Activated T-cell treated with anti-CD3 and anti-CD28 coated beads for 1 hour (primary cell): ENCODE data around the gene ABCA9.
"Not testable (repeated sequence)": the region's sequence is repeated elsewhere in the genome, so short reads cannot be mapped to it uniquely, and the experiment has no call there.

Experiments
- DNase-seq: peaks from one replicate; pipeline ENCODE4 v3.0.0-alpha.2; 2020; ENCODE audit warnings: low read depth

The ABCA9 gene

DNA sequence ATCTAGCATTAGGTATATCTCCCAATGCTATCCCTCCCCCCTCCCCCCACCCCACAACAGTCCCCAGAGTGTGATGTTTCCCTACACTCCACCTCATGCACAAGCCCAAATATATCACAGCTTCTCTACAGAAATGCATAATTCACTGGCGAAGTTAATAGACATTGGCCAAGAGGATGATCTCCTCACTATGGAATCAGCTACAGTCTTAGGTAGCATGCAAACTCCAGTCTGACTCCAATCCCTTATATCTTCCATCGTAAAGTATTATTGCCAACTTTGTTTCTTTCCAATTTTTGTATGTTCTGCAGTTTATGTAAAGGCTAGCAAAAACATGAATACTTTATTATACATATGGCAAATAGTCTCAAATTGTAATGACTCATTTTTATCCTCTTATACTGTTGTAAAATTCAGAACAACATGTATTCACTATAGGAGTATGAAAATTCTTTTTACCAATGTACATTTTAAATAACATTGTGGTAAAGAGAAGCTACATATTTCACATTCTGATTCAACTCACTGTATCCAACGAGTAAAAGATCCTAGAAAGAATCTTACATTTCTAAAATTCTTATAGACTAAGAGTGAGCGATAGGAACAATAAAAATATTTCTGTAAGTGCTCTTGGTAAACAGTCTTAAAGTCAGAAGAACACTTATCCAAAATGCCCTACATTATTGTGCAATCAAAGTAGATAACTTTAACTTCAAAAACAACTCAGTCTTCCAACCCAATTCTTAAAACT lies 106.4 kb downstream of the ABCA9 start:
- DNase-seq, result no peak

DNA sequence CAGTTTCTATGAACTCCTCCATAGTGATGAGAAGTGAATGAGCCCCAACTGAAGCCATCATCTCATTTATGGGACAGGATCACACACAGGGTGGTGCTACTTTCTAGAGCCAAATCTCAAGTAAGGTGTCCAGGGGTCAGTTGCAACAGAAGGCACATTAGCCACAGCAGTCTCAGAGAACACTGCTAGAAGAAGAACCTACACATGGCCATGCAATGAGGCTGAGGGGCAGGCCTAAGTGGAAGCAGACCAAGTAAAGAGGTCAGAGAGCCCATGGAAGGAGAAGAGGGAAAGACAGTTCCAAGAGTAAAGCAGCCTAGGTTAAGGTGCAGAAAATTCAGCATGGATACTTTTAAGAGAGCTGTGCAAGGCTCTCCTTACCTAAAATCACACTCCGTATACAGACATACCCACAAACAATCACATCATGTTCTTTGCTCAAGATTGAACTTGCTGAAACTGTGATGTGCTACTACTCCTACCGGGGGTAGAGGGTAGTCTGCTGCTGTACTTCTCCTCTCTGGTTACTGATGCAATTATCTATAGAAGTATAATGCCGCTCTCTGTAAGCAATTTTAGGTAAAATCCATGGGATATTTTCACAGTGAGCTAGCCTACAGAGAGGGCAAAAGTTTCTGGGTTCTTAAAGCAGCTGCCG lies 107.3 kb downstream of the ABCA9 start:
- no peak for DNase-seq

DNA sequence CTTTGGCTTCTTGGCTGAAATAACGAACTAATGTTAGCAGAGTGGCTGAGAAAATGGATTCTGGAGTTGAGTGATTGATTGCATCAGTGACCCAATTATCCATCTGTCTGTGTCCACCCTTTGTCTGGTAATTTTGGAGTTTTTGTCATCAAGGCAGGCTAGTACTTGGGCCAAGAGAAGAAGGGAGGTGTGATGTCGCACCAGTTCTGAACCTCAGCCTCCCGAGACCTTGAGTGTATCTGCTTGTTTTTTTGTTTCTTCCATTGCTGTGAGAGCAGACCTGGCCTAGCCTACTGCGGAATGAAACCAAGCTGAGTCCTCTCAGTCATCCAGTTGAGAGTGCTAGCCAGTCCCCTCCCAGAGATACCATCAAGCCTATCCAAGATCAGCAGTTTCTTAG lies 110.0 kb downstream of the ABCA9 start:
- no peak for DNase-seq

DNA sequence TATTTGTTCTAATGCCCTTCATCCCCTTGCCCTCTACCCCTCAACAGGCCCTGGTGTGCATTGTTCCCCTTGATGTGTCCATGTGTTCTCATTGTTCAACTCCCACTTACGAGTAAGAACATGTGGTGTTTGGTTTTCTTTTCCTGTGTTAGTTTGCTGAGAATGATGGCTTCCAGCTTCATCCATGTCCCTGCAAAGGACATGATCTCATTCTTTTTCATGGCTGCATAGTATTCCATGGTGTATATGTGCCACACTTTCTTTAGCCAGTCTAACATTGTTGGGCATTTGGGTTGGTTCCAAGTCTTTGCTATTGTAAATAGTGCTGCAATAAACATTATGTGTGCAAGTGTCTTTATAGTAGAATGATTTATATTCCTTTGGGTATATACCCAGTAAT lies 112.9 kb downstream of the ABCA9 start:
- DNase-seq, result not testable (repeated sequence)

DNA sequence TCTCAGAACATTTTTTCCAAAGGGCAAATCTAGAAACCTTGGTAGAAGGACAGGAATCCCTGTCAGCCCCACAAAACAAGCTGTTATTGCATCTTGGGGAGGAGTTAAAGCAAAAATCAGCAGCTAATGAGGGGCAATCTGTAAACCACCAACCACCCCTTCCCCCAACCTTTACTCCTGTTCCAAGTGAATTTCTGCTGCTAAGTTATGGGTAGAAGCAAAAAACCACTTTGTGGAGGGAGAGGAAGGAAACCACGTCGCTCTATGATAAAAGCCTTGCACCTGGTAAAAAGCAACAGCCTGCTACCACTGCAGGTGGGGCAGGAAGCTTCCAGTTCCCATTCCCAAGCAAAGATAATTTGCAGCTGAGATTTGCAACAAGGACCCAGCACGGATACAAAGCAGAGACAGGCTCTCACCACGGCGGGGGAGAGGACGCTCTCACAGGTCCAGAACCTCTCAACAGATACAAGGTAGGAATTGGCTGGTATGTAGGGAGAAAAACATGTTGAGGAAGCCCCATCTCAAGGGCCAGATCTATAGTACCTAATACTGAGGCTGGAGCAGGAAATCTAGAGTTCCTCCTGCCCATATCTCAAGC lies 116.2 kb downstream of the ABCA9 start:
- no peak for DNase-seq

DNA sequence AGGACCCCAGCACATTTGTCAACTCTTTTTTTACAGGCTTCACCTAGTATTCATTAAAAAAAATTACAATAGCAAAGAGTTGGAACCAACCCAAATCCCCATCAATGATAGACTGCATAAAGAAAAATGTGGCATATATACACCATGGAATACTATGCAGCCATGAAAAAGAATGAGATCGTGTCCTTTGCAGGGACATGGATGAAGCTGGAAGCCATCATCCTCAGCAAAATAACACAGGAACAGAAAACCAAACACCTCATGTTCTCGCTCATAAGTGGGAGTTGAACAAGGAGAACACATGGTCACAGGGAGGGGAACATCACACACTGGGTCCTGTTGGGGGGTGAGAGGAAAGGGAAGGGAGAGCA lies 116.9 kb downstream of the ABCA9 start:
- DNase-seq, result not testable (repeated sequence)

DNA sequence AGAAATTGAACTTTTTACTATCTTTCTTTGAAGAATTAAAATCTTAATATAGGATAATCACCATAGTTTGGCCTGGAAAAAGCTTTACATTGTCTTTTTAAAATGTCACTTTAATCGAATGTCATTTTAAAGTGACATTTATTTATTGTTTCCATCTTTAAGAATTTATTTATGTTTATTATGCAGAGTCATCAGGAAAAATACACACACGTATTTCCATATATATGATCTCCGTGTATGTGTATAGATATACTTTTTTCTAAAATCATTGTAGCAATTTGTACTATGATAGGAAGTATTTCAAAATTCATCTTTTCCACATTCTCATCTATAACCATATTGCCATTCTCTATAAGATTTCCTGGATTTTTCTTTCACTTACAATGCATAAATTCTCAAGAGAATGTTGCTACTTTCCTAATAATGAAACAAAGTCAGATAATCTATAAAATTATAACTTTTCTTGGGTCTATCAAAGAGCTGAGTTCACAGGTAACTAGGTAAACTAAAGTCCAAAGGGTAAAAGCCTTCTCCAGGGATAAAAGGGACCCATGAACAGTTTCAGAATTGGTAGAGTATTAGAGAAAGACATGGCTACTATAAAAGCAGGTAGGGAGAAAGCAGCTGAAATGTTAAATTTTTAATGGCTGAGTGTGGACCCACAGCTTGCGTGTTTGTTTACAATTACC lies 117.5 kb downstream of the ABCA9 start:
- no peak for DNase-seq

DNA sequence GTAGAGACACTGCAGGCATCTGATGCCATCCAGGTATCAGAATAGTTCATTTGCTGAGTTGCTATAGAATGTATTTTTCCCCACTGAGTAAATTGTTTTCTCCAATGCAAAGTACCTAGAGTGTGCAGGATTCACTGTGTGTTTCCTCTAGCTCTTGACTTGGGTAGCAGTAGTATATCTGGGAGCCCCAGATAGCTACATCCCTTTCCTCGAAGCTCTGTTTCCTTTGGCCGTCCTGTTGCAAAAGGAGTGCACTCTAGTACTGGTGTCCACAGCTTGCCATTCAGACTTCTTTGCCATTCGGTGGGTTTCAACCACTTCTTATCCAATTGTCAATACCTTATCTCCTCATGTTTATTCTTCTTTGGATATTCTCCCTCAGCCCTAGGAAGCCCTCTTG lies 118.3 kb downstream of the ABCA9 start:
- DNase-seq, result no peak

DNA sequence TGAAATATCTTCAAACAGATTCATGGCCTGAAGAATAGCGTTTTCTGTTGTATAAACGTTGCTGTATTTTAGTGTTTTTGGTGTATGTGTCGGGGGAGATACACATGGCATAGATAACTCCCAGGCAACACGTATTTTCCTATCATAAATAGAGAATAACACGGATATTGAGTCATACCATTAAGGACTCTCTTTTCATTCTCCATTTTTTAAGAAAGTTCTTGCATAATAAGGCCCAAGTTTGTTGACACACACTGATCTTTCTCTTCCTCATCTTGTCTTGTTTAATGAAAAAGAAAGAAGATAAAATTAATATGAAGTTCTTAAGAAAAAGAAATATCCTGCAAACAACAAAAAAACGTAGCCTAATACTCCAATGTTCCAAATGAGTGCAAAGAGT lies 119.0 kb downstream of the ABCA9 start:
- no peak for DNase-seq

DNA sequence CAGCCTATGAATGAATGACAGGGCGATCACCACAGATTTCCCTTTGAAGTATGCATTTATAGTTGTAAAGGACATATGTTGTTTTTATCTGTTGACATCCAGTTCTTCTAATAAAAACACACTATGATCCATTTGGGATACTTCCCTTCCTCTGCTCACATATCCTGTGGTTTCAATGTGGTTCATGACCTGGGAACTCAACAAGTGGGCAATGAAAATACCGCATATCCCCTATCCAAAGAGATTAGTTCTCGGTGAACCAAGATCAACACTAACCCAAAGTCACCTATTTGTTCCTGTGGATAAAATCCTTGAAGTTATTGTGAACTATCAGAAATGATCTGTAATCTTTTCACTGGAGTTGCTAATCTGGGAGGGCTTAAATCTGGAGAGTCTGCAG lies 121.5 kb downstream of the ABCA9 start:
- no peak for DNase-seq

DNA sequence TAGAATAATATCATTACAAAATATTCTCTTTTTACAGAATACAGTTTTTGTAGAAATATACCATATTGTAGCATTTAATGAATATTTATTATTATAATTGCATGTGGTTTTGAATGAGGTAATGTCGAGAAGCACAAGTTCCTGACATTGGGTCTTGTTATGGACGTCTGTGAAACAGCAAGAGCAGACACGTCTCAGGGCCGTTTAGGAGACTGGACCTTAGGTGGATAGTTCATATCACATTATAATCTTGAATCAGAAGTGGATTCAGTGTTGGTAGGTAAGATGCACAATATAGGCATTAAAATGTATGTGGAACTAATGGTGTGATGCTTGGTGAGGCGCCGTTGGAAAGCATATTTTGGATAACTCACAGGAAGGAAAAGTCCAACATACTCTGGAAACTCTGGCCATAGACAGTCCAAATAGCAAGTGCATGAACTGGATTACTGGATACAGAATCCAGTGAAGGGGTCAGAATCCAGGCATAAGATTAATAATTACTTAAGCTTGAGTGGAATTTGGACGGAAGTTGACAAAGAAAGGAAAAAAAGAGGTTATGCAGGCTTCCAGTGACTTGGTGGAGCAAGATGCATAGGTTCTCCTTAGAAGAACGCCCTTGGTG lies 122.7 kb downstream of the ABCA9 start:
- no peak for DNase-seq

DNA sequence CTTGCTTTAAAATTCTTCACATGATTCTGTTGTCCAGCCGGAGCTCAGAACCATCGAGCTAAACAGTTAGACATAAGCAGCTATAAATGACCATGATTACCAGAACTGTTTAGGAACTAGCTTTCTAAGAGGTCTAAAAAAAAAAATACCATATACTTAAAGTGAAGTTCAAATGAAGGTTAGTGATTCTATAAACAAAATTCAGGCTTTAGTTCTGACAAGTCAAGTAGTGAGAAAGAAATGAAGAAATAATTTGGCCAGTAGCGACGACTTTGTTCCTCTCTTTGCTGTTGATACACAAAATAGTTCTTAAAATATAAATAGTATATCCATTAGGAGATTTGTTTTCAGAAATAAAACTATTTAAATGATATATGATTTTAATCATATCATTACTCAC lies 133.2 kb downstream of the ABCA9 start:
- no peak for DNase-seq

DNA sequence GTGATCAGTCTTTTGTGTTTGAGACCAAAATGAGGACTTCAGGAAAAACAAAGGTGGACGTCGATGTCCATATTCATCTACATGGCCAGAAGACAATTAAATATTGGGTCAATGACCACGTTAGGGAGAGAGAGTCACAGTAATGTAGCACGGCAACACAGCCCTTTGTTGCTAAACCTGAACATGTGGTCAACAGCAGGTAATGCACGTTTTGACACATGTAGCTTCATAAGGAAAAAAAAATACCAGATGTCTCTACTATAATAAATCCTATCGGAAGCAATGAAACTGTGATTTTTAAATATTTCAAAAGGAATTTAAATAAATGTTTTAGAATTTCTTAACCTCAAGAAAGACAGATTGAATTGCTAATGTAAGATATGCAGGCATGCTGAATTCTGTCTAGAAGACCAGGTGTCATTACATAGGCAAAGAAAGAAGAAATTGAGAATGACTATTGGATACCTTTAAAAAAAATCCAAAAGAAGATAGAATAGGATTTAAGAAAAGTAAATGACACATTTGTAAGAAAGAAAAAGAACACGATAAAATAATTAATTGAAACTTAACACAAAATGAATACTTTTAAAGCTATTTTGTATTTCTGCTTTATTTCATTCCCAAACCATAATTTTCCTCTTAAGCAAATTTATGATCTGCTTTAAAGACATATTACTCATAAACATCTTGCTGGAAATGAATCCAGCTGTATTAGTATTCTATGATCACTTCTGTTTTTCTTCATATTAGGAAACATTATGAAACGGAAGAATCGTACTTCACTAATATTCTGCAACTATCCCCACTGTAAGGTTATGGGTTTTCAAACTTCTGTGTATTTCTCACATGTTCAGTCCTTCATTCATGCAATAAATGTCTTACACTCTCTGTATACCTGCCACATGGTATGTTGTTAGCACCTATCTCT lies 135.7 kb downstream of the ABCA9 start:
- no peak for DNase-seq
